Gastroesophageal sphincter (tissue), 3 donors: ENCODE data around the gene P4HA3.

ENCODE experiments used
- CTCF ChIP-seq, 4 experiments: fragments of 200-600 bp in 2 of 4; fragments of 450-650 bp in 2 of 4; sonication (generic) in 1 of 4; IDR thresholded peaks; one replicate each; pipeline ENCODE4 v1.5.1; 2017 to 2019; ENCODE audit warnings: antibody characterized with exemption in 4 of 4, mild to moderate bottlenecking in 2 of 4, moderate library complexity in 2 of 4
- POLR2A ChIP-seq, 2 donors: fragments of 450-650 bp; IDR thresholded peaks; one replicate each; pipeline ENCODE4 v1.6.1; 2017; ENCODE audit warnings: antibody characterized with exemption in 2 of 2, mild to moderate bottlenecking in 2 of 2, moderate library complexity in 1 of 2

- TF ChIP-seq CTCF (IDR thresholded peaks at IDR 0.05) (no peak), POLR2A (IDR thresholded peaks at IDR 0.05) (no peak)
These were observed 30.9 kb downstream of the P4HA3 start for GRCh38 chr11:74280494-74280893.
